ENCODE data around the gene DNAJC10. TPM values are rescaled to one million over a fixed set of nuclear protein-coding genes. Genes with fewer than 3 reads are reported as not detected.

DNAJC10 gene
- total and polyA plus RNA-seq, 9 donors = 23.4 to 103 (median 65.7) TPM

DNA sequence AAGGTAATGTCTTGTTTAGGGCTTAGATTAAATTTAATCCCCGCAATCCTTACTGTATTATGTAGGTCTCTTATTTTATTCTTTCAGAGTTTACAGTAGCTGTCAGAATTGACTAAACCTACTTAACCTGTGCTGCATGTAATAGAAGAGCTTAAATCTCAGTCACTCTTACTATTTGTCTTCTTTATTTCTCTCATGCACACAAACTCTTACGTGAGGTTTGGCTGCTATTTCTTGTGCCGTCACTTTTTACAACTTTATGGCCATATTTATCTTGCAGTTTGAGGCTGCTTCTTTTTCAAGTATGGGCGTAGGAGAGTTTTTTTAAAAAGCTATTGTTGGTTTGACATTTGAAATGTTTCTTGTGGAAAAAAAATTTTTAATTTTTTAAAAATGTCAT, 12.0 kb downstream of the DNAJC10 start:
- H3K4me3 ChIP-seq = no peak overlapping the region
- H3K4me1 ChIP-seq (ENCODE audit: insufficient read depth) = no peaks in the 10 kb centered on the region
- no peak for DNase-seq
- intact Hi-C loops (cut with DNase I) = no loop called here
- H3K27ac ChIP-seq = no peak overlapping the region
- H3K27me3 ChIP-seq = no peaks in the 10 kb centered on the region
- H3K9me3 ChIP-seq = no peaks in the 10 kb centered on the region
- WGBS, 3 donors = 81 to 87% (median 87%) methylated on average over 4 of the region's 4 CpGs
- TF ChIP-seq, protein P1, sequence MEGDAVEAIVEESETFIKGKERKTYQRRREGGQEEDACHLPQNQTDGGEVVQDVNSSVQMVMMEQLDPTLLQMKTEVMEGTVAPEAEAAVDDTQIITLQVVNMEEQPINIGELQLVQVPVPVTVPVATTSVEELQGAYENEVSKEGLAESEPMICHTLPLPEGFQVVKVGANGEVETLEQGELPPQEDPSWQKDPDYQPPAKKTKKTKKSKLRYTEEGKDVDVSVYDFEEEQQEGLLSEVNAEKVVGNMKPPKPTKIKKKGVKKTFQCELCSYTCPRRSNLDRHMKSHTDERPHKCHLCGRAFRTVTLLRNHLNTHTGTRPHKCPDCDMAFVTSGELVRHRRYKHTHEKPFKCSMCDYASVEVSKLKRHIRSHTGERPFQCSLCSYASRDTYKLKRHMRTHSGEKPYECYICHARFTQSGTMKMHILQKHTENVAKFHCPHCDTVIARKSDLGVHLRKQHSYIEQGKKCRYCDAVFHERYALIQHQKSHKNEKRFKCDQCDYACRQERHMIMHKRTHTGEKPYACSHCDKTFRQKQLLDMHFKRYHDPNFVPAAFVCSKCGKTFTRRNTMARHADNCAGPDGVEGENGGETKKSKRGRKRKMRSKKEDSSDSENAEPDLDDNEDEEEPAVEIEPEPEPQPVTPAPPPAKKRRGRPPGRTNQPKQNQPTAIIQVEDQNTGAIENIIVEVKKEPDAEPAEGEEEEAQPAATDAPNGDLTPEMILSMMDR (IDR thresholded peaks at IDR 0.05) = no peak
- TF ChIP-seq EP300 (IDR thresholded peaks at IDR 0.05) = no peak
- no peak for TF ChIP-seq POLR2A (IDR thresholded peaks at IDR 0.05)
- no peaks in the 10 kb centered on the region for H3K36me3 ChIP-seq

DNA sequence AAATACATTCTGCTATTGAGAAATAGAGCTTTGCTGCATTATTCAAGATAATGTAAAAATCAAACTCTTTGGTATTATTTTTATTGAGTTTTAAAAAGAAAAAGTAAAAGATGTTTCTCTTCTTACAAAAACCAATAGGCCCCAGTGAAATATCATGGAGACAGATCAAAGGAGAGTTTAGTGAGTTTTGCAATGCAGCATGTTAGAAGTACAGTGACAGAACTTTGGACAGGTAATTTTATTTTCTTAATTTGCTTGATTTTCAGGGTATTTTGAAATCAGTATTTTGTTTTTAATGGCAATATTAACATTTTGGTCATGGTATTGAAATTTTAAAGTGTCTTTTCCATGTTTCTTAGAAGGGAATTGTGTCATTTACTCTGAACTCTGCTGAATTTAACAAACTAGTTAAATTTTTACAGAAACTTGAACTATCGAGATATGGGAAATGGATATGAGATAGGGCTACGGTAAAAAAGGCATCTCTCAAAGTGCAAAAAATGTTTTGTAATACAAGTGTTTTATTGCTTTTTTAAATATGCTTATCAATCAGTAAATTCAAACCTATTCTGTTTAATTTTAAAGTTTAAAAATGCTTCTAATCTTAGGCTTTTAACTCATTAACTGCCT, 13.8 kb downstream of the DNAJC10 start:
- no peak for DNase-seq
- Histone ChIP-seq H3K27ac (no peak overlapping the region), H3K4me3 (no peak overlapping the region), H3K4me1 (ENCODE audit: insufficient read depth) (no peaks in the 10 kb centered on the region), H3K9me3 (no peaks in the 10 kb centered on the region), H3K27me3 (no peaks in the 10 kb centered on the region), H3K36me3 (no peaks in the 10 kb centered on the region)
- 92 to 96% (median 93%) methylated on average over 2 of the region's 2 CpGs for WGBS, 3 donors
- intact Hi-C loops (cut with DNase I) = no loop called here
- no peak for TF ChIP-seq POLR2A (IDR thresholded peaks at IDR 0.05)
- TF ChIP-seq, protein P1 (IDR thresholded peaks at IDR 0.05) = no peak
- TF ChIP-seq EP300 (IDR thresholded peaks at IDR 0.05) = no peak

DNA sequence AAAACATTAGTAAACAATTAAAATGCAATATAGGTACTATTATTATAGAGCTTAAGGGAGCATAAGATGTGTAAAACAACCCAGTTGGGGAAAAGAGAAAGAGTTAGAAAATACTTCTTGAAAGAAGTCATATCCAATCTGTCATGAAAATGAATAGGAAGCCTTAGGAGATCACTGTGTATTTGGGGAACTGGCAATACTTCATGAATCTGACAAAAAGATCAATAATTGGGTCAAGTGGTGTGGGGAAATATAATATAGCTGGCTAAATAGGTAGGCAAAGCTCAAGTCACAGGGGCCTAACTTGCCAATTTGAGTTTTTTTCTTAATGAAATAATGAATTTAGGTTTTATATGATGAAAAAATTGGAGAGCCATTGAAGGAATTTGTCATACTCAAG, 14.4 kb downstream of the DNAJC10 start:
- no peak for DNase-seq
- intact Hi-C loops (cut with DNase I) = no loop called here
- TF ChIP-seq POLR2A (IDR thresholded peaks at IDR 0.05) (no peak), EP300 (IDR thresholded peaks at IDR 0.05) (no peak)
- TF ChIP-seq, protein P1 (IDR thresholded peaks at IDR 0.05) = no peak
- Histone ChIP-seq H3K27me3 (peaks cover 2% of the 10 kb centered on the region), H3K4me3 (no peak overlapping the region), H3K36me3 (no peaks in the 10 kb centered on the region), H3K27ac (no peak overlapping the region), H3K4me1 (ENCODE audit: insufficient read depth) (no peaks in the 10 kb centered on the region), H3K9me3 (no peaks in the 10 kb centered on the region)

DNA sequence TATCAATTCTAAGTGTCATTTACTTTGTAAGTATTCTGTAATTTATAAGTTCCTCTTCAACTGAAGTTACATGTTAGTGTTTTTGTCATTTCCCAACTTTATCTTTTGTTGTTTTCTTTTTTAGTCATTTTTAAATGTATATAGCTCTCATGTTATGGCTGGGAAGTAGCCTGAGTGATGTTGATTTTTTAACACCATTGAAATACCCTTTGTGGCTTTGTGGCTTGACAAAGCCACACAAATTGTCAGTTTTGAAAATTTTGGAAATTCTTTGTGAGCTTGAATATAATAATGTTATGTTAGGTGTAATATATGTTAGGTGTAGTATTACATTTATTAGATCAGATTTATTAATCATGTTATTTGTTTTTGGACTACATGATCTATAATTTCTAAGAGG, 16.7 kb downstream of the DNAJC10 start:
- no peak overlapping the region for H3K27ac ChIP-seq
- intact Hi-C loops (cut with DNase I) = no loop called here
- peaks cover 2% of the 10 kb centered on the region for H3K27me3 ChIP-seq
- no peaks in the 10 kb centered on the region for H3K4me1 ChIP-seq (ENCODE audit: insufficient read depth)
- H3K9me3 ChIP-seq = no peaks in the 10 kb centered on the region
- no peak for DNase-seq
- H3K36me3 ChIP-seq = no peaks in the 10 kb centered on the region
- TF ChIP-seq POLR2A (IDR thresholded peaks at IDR 0.05) = no peak
- TF ChIP-seq EP300 (IDR thresholded peaks at IDR 0.05) = no peak
- TF ChIP-seq, protein P1 (IDR thresholded peaks at IDR 0.05) = no peak
- no peak overlapping the region for H3K4me3 ChIP-seq

All from ovary (tissue), 9 donors.